K562 (cell line): ENCODE measurements around the gene SSBP1. TPM values are rescaled to one million over a fixed set of nuclear protein-coding genes. Genes with fewer than 3 reads are reported as not detected.
A peak's percentile ranks its signal among the peaks of the same experiment; 100 is the strongest.

Experiments
- ARID1B ChIP-seq: fragments of 450-650 bp; IDR thresholded peaks from 2 replicates; pipeline ENCODE4 v1.6.1; 2016; ENCODE audit warnings: antibody characterized with exemption, mild to moderate bottlenecking, inconsistent platforms
- BCL6 ChIP-seq: fragments of 250-450 bp; sonication (Bioruptor Pico); IDR thresholded peaks from 2 replicates; pipeline ENCODE4 v1.4.0; 2020
- CHD1 ChIP-seq: fragments of 200-600 bp; sonication (generic); IDR thresholded peaks from one replicate; pipeline ENCODE4 v1.6.1; 2012; ENCODE audit warnings: mild to moderate bottlenecking, moderate library complexity, low read length, inconsistent platforms
- ELK3 ChIP-seq: fragments of 450-650 bp; formaldehyde crosslinking; IDR thresholded peaks from 2 replicates; pipeline ENCODE4 v1.4.0; 2020; ENCODE audit warnings: mild to moderate bottlenecking
- EWSR1 ChIP-seq: fragments of 450-650 bp; IDR thresholded peaks from 2 replicates; pipeline ENCODE4 v1.6.1; 2018; ENCODE audit warnings: borderline replicate concordance, mild to moderate bottlenecking, low read depth, moderate library complexity; ENCODE audit not compliant: partially characterized antibody
- FOS ChIP-seq: IDR thresholded peaks from 3 replicates; pipeline ENCODE4 v1.6.1; 2011; ENCODE audit not compliant: insufficient read length; ENCODE audit errors: extremely low read depth
- HDAC1 ChIP-seq, 2 experiments: fragments of 450-650 bp; IDR thresholded peaks; 2 replicates each; pipeline ENCODE4 v1.6.1; 2016 to 2017; ENCODE audit warnings: inconsistent platforms in 1 of 2, mild to moderate bottlenecking in 1 of 2, moderate library complexity in 1 of 2
- HINFP ChIP-seq: fragments of 450-650 bp; conservative IDR thresholded peaks from 2 replicates; pipeline ENCODE4 v1.6.1; 2016; ENCODE audit warnings: missing genetic modification characterization, low read depth, mild to moderate bottlenecking, control low read depth, missing compliant biosample characterization
- MBD2 ChIP-seq: sonication (generic); IDR thresholded peaks from 2 replicates; pipeline ENCODE4 v1.6.1; 2016; ENCODE audit warnings: low read depth, borderline replicate concordance
- NFIC ChIP-seq: fragments of 450-650 bp; IDR thresholded peaks from 2 replicates; pipeline ENCODE4 v1.6.1; 2017; ENCODE audit warnings: mild to moderate bottlenecking, inconsistent platforms
- NR2C1 ChIP-seq, 2 experiments: fragments of 450-650 bp; IDR thresholded peaks; 2 replicates each; pipeline ENCODE4 v1.6.1; 2017; ENCODE audit warnings: mild to moderate bottlenecking in 2 of 2, antibody characterized with exemption in 1 of 2, inconsistent platforms in 1 of 2, missing compliant biosample characterization in 1 of 2, missing genetic modification characterization in 1 of 2
- PHTF2 ChIP-seq: fragments of 250-450 bp; sonication (Bioruptor Pico); IDR thresholded peaks from 2 replicates; pipeline ENCODE4 v1.5.0; 2021; ENCODE audit warnings: mild to moderate bottlenecking
- RCOR1 ChIP-seq, 2 experiments: IDR thresholded peaks; 2 replicates each; pipeline ENCODE4 v1.6.1; 2012; ENCODE audit warnings: low read depth in 2 of 2, low read length in 2 of 2, borderline replicate concordance in 1 of 2, improper control_type of control experiment in 1 of 2
- SNRNP70 ChIP-seq: fragments of 200-400 bp; formaldehyde crosslinking; optimal IDR thresholded peaks from 2 replicates; pipeline ENCODE3; 2017; ENCODE audit warnings: low read depth, low read length
- TBL1XR1 ChIP-seq, 2 experiments: IDR thresholded peaks; 2 replicates each; pipeline ENCODE4 v1.6.1; 2012; ENCODE audit warnings: improper control_type of control experiment in 2 of 2, low read length in 2 of 2, mild to moderate bottlenecking in 1 of 2
- ZBTB11 ChIP-seq, 3 experiments: fragments of 200-800 bp in 1 of 3; fragments of 250-450 bp in 1 of 3; fragments of 450-650 bp in 1 of 3; sonication (Bioruptor Pico) in 1 of 3; sonication (Bioruptor generic) in 1 of 3; formaldehyde crosslinking in 1 of 3; IDR thresholded peaks; 2 replicates each; pipeline versions ENCODE4 v1.6.1 to v1.8.0; 2016 to 2022; ENCODE audit warnings: mild to moderate bottlenecking in 2 of 3, missing genetic modification characterization in 2 of 3, missing compliant biosample characterization in 1 of 3, moderate library complexity in 1 of 3
- ZNF79 ChIP-seq: fragments of 250-450 bp; sonication (Bioruptor Pico); IDR thresholded peaks from 2 replicates; pipeline ENCODE4 v1.4.0; 2020; ENCODE audit warnings: low read depth, mild to moderate bottlenecking, moderate library complexity
- polyA plus RNA-seq, 8 experiments: library from polyadenylated mRNA; depleted of rRNA in 4 of 8; stranded (reverse) in 5 of 8; unstranded in 3 of 8; fragments of >200 nt; fragmentation: Nextera tagmentation in 2 of 8; fragmentation: Illumina TruSeq in 1 of 8; extraction: Ambion mirVana in 2 of 8; extraction: Trizol in 1 of 8; gene quantifications; 2 replicates each; pipeline versions ENCODE4 v1.2.1 to v1.2.3, GENCODE V29; 2011 to 2014; ENCODE audit warnings: inconsistent platforms in 1 of 8, missing spikeins in 1 of 8
- total RNA-seq, 7 experiments: library from RNA; depleted of rRNA in 6 of 7; stranded (reverse); fragments of >200 nt in 6 of 7; fragmentation: Illumina TruSeq in 2 of 7; extraction: Trizol in 2 of 7; gene quantifications; 2 replicates each; pipeline versions ENCODE4 v1.2.1 to v1.2.3, GENCODE V29; 2011 to 2021; ENCODE audit warnings: low replicate concordance in 1 of 7
- TF ChIP-seq, protein P1 (sequence below), 2 experiments: fragments of 200-800 bp in 1 of 2; sonication (Bioruptor generic) in 1 of 2; sonication (generic) in 1 of 2; formaldehyde crosslinking in 1 of 2; IDR thresholded peaks in 1 of 2; conservative IDR thresholded peaks in 1 of 2; 2 replicates each; pipeline versions ENCODE4 v1.5.0 to v1.6.1; 2016 to 2020; ENCODE audit warnings: missing compliant biosample characterization in 1 of 2, missing genetic modification characterization in 1 of 2, missing genetic modification reagents in 1 of 2

SSBP1 gene
- total and polyA plus RNA-seq, 9 of the 15 experiments (the other 6 are each of a cell fraction or from before 2014, with no cell fraction given), result 404 to 1,996 (median 835) TPM

DNA sequence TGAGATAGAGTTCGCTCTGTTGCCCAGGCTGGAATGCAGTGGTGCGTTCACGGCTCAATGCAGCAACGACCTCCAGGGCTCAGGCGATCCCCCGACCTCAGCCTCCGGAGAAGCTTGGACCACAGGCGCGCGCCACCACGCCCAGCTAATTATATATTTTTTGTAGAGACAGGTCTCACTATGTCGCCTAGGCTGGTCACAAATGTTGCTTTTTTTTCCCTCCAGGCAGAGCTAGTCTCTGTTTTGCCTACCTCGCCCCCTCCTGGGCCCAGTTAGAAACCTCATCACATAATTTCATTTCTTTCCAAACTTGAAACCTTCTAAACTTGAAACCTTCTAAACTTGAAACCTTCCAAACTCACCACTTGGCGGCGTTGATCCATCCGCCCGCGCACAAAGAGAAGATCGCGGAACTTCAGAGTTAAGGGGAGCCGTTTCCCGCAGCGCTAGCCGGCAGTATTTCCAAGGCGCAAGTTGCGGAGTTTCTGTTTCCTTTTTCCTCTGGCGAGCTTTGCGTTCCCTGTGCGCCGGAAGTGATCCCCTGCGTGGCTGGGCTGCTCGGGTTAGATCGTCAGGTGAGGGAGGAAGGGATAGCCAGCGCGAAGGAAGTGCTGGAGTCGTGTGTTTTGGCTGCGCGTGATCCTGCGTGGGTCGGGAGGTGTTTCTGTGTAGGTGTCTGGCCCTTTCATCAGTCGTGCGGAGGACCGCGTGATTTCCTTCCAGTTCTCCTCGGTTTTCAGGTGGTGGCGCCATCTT lies at the start of gene SSBP1 (continued):
- peak; percentile 38 to 92; a peak in 3 of 4 replicates for TF ChIP-seq RCOR1 (IDR thresholded peaks at IDR 0.05; ENCODE audit: borderline replicate concordance in 1 of 2, low read depth in 2 of 2, low read length in 2 of 2)
- TF ChIP-seq, protein P1, sequence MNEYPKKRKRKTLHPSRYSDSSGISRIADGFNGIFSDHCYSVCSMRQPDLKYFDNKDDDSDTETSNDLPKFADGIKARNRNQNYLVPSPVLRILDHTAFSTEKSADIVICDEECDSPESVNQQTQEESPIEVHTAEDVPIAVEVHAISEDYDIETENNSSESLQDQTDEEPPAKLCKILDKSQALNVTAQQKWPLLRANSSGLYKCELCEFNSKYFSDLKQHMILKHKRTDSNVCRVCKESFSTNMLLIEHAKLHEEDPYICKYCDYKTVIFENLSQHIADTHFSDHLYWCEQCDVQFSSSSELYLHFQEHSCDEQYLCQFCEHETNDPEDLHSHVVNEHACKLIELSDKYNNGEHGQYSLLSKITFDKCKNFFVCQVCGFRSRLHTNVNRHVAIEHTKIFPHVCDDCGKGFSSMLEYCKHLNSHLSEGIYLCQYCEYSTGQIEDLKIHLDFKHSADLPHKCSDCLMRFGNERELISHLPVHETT (CRISPR knock-in tag; conservative IDR thresholded peaks at IDR 0.05 in 1 of 2, IDR thresholded peaks at IDR 0.05 in 1 of 2), result peak in 1 of 2 experiments; percentile 96; a peak in 2 of 4 replicates
- TF ChIP-seq ZNF79 (CRISPR knock-in tag), result peak; percentile 64; the same call in 1 of the 2 replicates
- no peak for TF ChIP-seq SNRNP70
- TF ChIP-seq TBL1XR1 (IDR thresholded peaks at IDR 0.05; ENCODE audit: low read length in 2 of 2), result peak; percentile 88 to 97
- TF ChIP-seq HDAC1 (IDR thresholded peaks at IDR 0.05), result peak; percentile 71 to 100; a peak in 3 of 4 replicates
- peak; percentile 62; the same call in 1 of the 2 replicates for TF ChIP-seq BCL6 (CRISPR knock-in tag)
- peak; percentile 76 for TF ChIP-seq MBD2
- peak; percentile 98 to 100 (median 99) for TF ChIP-seq ZBTB11 (CRISPR knock-in tag; IDR thresholded peaks at IDR 0.05)
- no peak for TF ChIP-seq PHTF2
- no peak for TF ChIP-seq EWSR1
- TF ChIP-seq NR2C1 (IDR thresholded peaks at IDR 0.05), result peak; percentile 98
- TF ChIP-seq NR2C1 (tag; IDR thresholded peaks at IDR 0.05), result peak; percentile 99
- TF ChIP-seq ARID1B, result peak; percentile 59; the same call in 1 of the 2 replicates
- peak; percentile 42; the same call in 1 of the 2 replicates for TF ChIP-seq HINFP (tag)
- TF ChIP-seq ELK3 (CRISPR knock-in tag), result 0 out of 2 replicates have a peak, but pooled peaks have one; percentile 61
- TF ChIP-seq CHD1, result peak; percentile 92
- TF ChIP-seq FOS, result no peak
- peak; percentile 73 for TF ChIP-seq NFIC
